HG02970 (cell line): Measurements from ENCODE around the gene ZBTB37.
"Not testable (repeated sequence)": the region's sequence is repeated elsewhere in the genome, so short reads cannot be mapped to it uniquely, and the experiment has no call there.

Experiments used
- ATAC-seq: cut with Tn5 transposase; IDR thresholded peaks from one replicate; pipeline ENCODE4 v1.9.1; 2021; ENCODE audit warnings: mild to moderate bottlenecking, moderate library complexity, moderate number of reproducible peaks; ENCODE audit not compliant: unreplicated experiment, low FRiP score

Gene ZBTB37, protein sequence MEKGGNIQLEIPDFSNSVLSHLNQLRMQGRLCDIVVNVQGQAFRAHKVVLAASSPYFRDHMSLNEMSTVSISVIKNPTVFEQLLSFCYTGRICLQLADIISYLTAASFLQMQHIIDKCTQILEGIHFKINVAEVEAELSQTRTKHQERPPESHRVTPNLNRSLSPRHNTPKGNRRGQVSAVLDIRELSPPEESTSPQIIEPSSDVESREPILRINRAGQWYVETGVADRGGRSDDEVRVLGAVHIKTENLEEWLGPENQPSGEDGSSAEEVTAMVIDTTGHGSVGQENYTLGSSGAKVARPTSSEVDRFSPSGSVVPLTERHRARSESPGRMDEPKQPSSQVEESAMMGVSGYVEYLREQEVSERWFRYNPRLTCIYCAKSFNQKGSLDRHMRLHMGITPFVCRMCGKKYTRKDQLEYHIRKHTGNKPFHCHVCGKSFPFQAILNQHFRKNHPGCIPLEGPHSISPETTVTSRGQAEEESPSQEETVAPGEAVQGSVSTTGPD

DNA sequence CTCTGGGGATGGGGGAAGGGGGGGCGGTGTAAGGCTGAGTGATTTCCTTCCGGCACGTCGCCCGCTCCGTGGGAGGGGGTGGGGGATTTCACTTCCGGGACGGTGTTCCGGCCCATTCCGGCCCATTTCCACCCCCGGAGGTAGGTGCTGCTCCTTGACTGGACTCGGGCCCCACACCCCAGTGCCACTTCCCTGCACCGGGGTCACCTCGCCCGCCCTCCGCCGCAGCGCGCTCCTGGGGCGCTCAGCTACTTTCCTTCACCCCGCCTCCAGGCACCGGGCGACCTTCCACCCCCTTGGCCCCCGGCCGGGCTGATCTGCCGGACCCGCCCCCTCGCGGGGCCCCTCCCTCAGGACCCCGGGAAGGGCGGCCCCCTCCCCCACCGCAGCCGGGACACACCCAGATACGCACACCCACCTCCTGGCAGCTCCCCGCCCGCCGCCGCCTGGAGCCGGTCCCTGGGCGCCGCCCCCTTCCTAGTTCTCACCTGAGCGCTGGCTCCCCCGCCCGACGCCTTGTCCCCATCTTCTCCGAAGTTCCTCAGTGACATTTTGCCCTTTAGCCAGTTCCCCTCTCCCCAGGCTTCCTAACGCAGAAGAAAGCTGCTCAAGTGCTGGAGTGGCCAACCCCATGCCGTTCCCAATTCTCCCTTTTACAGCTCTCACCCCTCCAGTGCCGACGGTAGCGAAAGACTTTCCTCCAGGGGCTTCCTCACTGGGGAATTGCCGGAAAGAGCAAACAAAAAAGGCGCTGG lies at the start of gene ZBTB37:
Gene ZBTB37, plus strand, starts transcription at position 115 of the 755 bp plus-strand sequence. CDS start 1,846 bp downstream, outside the sequence.
- ATAC-seq: peak; percentile 54

DNA sequence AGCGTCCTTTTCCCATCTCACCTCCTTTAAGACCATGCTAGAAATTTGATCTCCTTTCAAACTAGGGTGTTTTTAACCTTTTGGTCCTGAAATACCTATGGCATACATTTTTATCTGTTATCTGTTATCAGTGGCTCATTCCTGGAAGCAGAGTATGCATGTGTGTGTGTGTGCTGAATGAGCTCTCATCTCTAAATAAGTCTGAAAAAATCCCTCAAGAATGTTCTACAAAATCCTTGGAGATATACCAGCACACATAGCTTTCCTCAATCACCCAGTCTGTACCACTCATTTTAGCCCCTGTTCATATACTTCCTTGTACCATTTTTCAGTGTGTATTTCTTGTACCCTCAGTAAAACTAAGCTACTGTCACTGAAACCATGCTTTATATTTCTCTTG lies 49.7 kb upstream of the ZBTB37 start:
- no peak for ATAC-seq

DNA sequence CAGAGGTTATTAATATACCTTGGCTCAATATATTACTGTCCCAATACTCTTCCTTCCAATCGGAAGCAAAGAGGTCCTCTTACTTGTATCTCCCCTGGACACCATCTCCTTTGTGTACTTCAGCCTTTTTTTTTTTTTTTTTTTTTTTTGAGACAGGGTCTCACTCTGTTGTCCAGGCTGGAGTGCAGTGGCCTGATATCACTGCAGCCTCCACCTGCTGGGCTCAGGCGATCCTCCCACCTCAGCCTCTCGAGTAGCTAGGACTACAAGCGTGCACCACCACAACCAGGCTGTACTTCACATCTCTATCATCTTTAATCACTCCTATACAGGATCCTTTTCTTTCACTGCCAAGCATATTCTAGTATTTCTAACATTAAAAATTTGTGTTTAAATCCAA lies 46.5 kb upstream of the ZBTB37 start:
- ATAC-seq: no peak

DNA sequence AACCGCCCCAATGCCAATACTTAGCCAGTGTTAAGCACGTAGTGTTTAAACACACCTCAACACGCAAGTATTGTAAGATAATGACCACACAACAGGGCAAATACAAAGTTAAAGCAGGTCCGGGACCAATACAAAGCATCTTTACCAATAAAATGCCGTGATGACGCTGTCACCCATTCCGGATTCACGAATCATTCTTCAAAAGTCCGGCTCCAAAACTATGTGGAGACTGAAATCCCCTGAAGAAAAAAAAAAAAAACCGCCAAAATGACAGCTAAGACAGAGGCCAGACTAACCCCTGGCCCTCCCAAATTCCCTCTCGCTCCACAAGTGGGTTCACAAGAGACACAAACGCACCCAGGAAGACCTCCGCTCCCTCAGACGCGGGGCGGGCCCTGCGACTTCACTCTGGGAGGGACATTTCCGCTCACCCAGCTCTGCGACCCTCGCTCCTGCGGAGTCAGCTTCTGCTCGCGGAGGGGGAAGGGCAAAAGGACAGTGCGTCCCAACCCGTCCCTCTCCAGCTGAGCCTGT lies 44.3 kb upstream of the ZBTB37 start:
- peak; percentile 37 for ATAC-seq

DNA sequence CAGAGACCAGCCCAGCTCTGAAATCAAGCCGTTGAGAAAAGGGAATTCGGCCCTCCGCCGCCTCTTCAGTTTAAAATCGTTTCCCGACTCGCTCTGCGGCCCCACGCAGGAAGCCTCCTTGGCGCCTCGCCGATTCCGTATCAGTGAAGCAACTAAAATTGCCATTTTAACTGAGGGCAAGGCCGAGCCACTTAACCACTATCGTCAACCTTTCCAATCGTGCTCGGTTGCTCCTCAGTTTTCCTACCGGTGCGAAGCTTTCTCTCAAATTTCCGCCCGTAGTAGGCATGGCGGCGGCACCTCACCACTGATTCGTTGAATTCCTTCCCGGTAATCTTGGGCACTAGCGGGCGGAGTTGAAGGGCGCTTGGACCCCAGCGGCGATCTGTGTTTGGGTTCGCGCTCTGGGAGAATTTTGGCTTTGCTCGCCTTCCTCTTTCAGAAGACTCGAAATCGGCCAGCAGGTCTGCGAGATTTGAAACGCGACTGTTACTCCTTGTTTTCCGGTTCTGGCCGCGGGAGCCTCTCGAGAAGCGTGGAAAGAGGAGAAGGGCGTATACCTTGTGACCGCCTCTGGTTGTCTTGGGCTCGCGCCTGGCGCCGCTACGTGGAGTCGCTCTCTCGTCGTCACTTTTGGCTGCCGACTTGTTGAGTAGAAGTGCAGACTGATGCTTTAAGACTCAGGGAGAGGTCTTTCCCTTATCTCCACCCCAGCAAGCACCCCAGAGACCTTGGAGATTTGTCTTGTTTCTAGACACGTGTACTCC lies 43.7 kb upstream of the ZBTB37 start, which contains the start of the genes CENPL and DARS2:
Gene CENPL, minus strand, starts transcription at position 569 of the 767 bp plus-strand sequence. CDS start 13,584 bp downstream, outside the sequence.
Gene DARS2, plus strand, starts transcription at position 359 of the 767 bp plus-strand sequence. CDS start 557 bp downstream, outside the sequence.
- peak; percentile 81 for ATAC-seq

DNA sequence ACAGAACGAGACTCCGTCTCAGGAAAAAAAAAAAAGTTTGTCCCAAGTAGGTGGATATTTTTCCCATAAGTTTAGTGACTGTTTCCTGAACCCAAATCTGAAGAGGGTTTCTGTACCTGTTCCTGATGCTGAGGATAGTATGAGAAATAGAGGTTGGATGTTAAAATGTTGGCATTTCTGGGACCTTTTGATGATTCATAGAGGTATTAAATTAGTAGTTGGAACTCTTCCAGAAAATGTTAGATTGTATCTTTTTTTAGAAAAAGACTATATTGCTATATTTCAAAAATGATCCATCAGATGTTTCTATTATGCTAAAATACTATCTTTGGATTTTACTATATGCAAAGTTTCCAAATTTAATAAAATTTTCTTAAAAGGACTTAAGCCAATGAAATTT lies 40.6 kb upstream of the ZBTB37 start:
- ATAC-seq: no peak

DNA sequence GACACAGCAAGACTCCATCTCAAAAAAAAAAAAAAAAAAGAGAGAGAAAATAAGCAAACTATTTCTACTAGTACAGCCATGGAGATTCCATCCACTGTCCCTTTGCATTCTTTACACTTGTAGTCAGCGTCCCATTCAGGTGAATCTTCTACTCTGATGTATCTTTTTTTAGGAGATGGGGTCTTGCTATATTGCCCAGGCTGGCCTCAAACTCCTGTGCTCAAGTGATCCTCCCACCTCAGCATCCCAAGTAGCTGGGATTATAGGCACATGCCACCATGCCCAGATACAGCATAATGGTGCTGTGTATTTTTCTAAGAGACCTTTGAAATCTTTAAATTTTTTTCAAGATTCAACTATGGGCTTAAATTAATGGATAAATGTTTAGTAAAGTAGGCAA lies 35.4 kb upstream of the ZBTB37 start:
- ATAC-seq: no peak

DNA sequence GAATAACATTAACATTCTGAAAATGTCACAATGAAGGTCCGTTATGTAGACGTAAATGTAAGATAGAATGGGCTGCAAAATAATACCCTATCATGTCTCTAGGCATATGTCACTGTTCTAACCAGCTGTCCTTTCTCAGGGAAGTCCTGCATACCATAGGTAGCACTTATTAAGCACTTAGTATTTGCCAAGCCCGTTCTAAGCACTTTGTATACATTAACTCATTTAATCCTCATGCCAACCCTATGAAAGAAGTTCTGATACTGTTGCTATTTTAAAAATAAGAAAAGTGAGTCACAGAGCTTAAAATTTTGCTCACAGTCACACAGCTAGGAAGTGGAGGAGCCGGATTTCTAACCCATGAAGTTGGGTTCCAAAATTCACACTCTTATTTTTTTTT lies 16.1 kb upstream of the ZBTB37 start:
- ATAC-seq: no peak

DNA sequence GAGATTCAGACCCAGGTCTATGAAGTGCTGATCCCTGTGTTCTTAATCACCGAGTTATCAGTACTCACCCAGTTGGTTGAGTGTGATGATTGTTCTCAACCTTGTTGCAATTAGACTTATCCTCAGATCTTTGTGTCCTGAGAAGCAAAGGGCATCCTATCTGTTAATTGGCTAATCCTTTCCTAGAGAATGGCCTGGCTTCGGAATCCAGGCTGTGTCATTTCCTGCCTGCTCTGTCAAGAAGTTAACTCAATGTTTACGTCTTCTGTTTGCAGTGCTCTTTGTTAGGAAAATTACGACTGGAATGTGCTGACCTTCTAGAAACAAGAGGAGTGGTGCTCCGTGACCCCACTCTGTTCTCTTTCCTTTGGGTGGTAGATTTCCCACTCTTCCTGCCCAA lies 15.1 kb upstream of the ZBTB37 start:
- ATAC-seq: no peak

DNA sequence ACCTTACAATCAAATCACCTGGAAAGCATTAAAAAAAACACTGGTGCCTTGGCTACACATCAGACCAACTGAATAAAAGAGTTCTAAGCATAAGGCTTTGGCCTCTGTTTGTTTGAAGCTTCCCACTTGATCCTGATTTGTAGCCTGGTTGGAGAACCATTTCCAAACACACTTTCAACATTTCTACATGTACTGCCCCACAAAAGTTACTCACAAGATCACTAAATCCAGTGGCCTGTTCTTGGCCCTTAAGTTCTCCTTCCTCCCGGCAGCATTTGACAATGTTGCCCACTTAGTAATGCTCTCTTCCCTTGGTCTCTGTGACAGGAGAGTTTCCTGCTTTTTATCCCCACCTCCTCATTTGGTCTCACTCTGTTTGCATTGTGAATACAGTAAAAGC lies 12.2 kb upstream of the ZBTB37 start:
- no peak for ATAC-seq

DNA sequence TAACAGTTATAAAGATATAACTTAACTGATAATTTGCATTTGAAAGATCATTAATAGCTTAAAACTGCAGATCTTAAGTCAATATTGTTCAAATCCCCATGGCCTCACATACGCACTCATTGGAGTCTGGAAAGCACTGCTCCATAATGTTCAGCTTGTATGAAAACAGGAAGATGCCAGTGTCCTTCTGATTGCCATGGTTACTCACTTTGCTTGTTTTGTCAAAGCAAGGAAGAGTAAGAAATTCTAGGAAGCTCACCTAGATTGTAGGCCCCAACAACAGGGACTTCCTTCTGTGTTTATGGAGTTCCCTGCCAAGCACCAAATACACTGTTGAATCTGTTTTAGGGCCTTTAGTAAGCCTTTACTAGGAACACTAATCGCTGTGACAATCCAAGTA lies 11.3 kb upstream of the ZBTB37 start:
- no peak for ATAC-seq

DNA sequence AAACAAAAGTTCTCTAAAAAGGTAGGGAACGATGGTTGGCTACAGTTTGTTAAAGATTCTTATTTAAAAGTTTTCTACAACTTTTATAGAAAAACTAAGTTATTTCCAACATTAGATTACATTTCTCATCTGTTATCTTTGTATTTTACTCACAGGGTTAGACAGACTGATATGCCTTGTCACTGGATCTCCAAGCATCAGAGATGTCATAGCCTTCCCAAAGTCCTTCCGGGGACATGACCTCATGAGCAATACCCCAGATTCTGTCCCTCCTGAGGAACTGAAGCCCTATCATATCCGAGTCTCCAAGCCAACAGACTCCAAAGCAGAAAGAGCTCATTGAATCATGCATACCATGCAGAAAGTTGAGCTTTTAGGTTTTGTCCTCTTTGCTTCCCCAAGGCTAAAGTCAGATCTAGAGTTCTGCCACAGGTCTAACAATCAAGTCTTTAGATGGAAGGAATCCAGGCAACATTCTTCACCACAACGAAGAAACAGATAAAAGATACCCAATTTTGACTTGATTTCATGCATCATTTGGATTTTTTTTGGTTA lies 10.7 kb upstream of the ZBTB37 start:
- no peak for ATAC-seq

DNA sequence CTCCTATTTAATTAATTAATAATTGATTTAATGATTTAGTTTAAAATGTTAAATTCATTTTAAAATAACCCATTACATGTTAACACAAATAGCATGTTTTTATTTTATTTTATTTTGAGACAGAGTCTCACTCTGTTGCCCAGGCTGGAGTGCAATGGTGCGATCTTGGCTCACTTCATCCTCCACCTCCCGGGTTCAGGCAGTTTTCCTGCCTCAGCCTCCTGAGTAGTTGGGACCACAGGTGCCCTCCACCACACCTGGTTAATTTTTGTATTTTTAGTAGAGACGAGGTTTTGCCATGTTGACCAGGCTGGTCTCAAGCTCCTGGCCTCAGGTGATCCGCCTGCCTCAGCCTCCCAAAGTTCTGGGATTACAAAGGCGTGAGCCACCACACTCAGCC lies 8.6 kb upstream of the ZBTB37 start:
- ATAC-seq: not testable (repeated sequence)

DNA sequence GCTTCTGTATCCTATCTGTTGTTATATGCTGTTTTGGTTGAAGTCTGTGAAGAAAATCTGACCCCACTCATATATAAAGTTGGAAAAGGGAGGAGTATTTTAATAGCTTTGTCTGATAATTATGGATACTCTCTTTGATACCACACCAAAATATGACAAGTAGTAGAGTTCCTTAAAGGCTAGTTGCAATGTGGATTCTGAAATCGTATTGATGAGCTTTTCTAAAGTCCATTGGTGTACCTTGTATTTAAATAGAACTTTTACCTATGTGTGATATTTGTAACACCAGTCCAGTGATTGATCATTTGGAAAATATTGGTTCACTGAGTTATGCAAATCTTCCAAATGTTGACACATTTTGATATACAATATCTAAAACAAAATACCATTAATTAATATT lies 8.1 kb upstream of the ZBTB37 start:
- ATAC-seq: no peak

DNA sequence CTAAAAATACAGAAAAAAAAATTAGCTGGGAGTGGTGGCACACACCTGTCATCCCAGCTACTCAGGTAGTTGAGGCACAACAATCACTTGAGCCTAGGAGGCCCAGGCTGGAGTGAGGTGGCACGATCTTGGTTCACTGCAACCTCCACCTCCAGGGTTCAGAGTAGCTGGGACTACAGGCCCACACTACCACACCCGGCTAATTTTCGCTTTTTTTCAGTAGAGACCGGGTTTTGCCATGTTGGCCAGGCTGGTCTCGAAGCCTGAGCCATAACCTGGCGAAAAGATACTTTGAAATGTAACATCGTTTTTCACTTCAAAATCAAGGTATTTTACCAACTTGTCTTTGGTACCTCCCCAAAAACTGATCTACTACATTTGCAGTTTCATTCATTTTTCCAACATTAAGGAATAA lies 6.4 kb upstream of the ZBTB37 start:
- no peak for ATAC-seq

DNA sequence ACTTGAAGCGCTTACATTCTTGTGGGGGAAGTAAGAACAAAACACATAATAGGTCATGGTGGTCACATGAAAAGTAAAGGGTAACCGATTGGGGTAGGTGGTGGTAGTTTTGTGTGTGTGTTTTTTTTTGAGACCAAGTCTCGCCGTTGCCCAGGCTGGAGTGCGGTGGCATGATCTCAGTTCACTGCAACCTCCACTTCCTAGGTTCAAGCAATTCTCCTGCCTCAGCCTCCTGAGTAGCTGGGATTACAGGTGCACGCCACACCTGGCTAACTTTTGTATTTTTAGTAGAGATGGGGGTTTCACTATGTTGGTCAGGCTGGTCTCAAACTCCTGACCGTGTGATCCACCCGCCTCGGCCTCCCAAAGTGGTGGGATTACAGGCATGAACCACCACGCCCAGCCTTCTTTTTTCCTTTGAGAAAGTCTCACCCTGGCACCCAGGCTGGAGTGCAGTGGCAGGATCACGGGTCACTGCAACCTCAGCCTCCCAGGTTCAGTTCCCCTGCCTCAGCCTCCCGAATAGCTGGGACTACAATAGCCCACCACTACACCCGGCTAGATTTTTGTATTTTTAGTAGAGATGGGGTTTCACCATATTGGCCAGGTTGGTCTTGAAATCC lies 5.9 kb upstream of the ZBTB37 start:
- ATAC-seq: not testable (repeated sequence)

DNA sequence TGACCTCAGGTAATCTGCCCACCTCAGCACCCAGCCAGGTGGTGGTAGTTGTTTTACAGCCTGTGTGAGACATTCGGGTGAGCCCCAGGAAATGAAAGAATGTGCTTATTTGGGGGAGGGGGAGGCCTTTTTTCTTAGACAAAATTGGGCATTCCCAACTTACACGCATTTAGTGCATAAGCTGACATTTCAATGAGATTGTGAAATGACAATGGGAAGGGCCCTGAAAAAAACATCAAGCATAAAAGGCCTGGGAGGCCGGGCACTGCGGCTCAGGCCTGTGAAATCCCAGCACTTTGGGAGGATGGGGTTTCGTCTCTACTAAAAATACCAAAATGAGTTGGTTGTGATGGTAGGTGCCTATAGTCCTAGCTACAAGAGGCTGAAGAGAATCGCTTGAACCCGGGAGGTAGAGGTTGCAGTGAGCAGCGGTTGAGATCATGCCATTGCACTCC lies 5.4 kb upstream of the ZBTB37 start:
- ATAC-seq: no peak

DNA sequence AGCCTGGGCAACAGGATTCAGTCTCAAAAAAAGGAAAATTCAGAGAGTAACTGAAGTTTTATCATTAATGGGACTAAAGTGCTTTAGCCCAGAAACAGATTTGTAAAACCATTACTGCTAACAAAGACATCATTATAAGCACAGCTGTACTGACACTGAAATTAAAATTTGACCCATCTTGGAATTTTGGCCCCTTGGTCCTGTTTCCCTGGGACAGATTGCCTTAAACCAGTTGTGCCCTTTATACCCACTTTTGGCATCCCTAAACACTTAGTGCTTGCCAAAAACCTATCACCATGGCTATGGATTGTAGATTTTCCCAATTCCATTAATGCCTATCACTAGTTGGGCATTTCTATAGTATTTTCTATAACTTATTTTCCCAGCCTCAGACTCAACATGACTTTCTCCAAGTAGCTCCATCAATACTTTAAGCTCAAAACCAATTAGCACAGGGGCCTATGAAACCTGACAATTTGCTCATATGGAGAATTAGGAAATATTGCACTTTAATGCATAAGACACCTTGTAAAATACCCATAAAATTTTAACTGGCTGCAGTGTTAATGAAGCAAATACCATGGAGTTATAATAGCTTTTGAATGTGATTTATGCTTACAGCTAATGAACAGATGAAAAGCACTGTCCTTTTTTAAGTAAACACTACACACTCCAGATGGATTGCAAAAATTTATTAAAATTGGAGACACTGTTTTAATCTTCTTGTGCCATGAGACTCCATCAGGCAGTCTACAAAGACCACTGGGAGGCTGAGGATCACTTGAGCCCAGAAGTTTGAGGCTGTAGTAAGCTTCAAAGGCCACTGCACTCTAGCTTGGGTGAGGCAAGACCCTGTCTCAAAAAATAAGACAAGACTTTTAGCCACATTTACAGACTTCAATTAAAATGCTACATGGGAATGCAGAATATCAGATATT lies 4.7 kb upstream of the ZBTB37 start:
- no peak for ATAC-seq
